H1 (cell line): Measurements from ENCODE around the gene PRKD1.

Experiments
- ASH2L ChIP-seq: fragments of 200-600, 300-600 bp; sonication (generic); IDR thresholded peaks from one replicate; pipeline ENCODE4 v1.7.1; 2017; ENCODE audit warnings: low read length
- CEBPB ChIP-seq: IDR thresholded peaks from 2 replicates; pipeline ENCODE4 v1.6.1; 2012; ENCODE audit warnings: low read depth, low read length
- EGR1 ChIP-seq: IDR thresholded peaks from 2 replicates; pipeline ENCODE4 v1.6.1; 2011; ENCODE audit warnings: low read depth, low read length, borderline replicate concordance
- EZH2 ChIP-seq: fragments of 200-600 bp; sonication (generic); IDR thresholded peaks from 2 replicates; pipeline ENCODE4 v1.7.1; 2012; ENCODE audit warnings: low read depth, mild to moderate bottlenecking, moderate library complexity, low read length, inconsistent platforms; ENCODE audit not compliant: severe bottlenecking
- HDAC2 ChIP-seq, 2 experiments: fragments of 300-600 bp in 1 of 2; sonication (generic) in 1 of 2; IDR thresholded peaks; 2 replicates each; pipeline ENCODE4 v1.6.1; 2011 to 2012; ENCODE audit warnings: low read depth in 2 of 2, low read length in 2 of 2, mild to moderate bottlenecking in 2 of 2, moderate library complexity in 2 of 2, borderline replicate concordance in 1 of 2, inconsistent platforms in 1 of 2
- KDM1A ChIP-seq: fragments of 200-600, 300-600 bp; sonication (generic); IDR thresholded peaks from 2 replicates; pipeline ENCODE4 v1.7.1; 2016; ENCODE audit warnings: mild to moderate bottlenecking, low read length, borderline replicate concordance
- MAX ChIP-seq: IDR thresholded peaks from 2 replicates; pipeline ENCODE4 v1.6.1; 2012; ENCODE audit warnings: inconsistent platforms
- POU5F1 ChIP-seq: IDR thresholded peaks from 2 replicates; pipeline ENCODE4 v1.6.1; 2011; ENCODE audit warnings: low read depth, mild to moderate bottlenecking, low read length, moderate library complexity
- SIN3A ChIP-seq, 2 experiments: IDR thresholded peaks in 1 of 2; conservative IDR thresholded peaks in 1 of 2; 2 replicates each; pipeline ENCODE4 v1.6.1; 2011 to 2012; ENCODE audit warnings: low read length in 2 of 2, improper control_type of control experiment in 1 of 2, low read depth in 1 of 2, mild to moderate bottlenecking in 1 of 2
- USF2 ChIP-seq: IDR thresholded peaks from 2 replicates; pipeline ENCODE4 v1.6.1; 2011; ENCODE audit warnings: low read length, improper control_type of control experiment
- TF ChIP-seq, protein P1 (sequence below), 3 experiments: IDR thresholded peaks; 1 replicate in 2 of 3; 2 replicates in 1 of 3; pipeline versions ENCODE4 v1.5.1 to v1.6.1; 2011; ENCODE audit warnings: low read length in 3 of 3, mild to moderate bottlenecking in 3 of 3, inconsistent platforms in 2 of 3, low read depth in 1 of 3, moderate library complexity in 1 of 3; ENCODE audit not compliant: insufficient read depth in 1 of 3; ENCODE audit errors: control extremely low read depth in 1 of 3

DNA sequence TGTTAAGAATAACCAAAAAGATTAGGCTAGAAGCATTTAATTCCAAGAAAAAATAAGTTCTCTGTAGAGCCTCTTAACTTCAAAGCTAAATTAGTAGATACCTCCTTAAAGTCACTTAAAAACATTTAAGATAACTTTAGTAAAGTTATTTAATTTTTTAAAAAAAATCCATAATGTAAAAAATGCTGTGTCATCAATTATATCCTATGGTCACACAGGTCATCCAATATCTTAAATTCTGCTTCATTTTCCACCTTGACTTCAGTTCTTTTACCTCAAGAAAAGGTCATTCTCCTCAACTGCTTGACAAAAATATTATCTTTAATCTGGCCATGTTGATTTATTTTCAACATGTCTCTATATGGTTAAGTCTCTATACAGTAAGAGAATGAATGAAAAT, 274.3 kb downstream of the PRKD1 start:
- no peak for TF ChIP-seq EZH2
- TF ChIP-seq, protein P1, sequence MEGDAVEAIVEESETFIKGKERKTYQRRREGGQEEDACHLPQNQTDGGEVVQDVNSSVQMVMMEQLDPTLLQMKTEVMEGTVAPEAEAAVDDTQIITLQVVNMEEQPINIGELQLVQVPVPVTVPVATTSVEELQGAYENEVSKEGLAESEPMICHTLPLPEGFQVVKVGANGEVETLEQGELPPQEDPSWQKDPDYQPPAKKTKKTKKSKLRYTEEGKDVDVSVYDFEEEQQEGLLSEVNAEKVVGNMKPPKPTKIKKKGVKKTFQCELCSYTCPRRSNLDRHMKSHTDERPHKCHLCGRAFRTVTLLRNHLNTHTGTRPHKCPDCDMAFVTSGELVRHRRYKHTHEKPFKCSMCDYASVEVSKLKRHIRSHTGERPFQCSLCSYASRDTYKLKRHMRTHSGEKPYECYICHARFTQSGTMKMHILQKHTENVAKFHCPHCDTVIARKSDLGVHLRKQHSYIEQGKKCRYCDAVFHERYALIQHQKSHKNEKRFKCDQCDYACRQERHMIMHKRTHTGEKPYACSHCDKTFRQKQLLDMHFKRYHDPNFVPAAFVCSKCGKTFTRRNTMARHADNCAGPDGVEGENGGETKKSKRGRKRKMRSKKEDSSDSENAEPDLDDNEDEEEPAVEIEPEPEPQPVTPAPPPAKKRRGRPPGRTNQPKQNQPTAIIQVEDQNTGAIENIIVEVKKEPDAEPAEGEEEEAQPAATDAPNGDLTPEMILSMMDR (IDR thresholded peaks at IDR 0.05; ENCODE audit: control extremely low read depth in 1 of 3, insufficient read depth in 1 of 3, low read depth in 1 of 3, low read length in 3 of 3), result no peak
- TF ChIP-seq KDM1A, result no peak
- TF ChIP-seq EGR1, result no peak
- no peak for TF ChIP-seq HDAC2 (IDR thresholded peaks at IDR 0.05; ENCODE audit: borderline replicate concordance in 1 of 2, low read depth in 2 of 2, low read length in 2 of 2)
- no peak for TF ChIP-seq POU5F1
- no peak for TF ChIP-seq ASH2L
- no peak for TF ChIP-seq SIN3A (conservative IDR thresholded peaks at IDR 0.05 in 1 of 2, IDR thresholded peaks at IDR 0.05 in 1 of 2; ENCODE audit: low read depth in 1 of 2, low read length in 2 of 2)
- TF ChIP-seq USF2, result no peak
- TF ChIP-seq MAX, result no peak
- TF ChIP-seq CEBPB, result no peak
